ENCODE results near the gene IQCH. TPM values are rescaled to one million over a fixed set of nuclear protein-coding genes. Genes with fewer than 3 reads are reported as not detected.

IQCH gene
- total and polyA plus RNA-seq, 5 experiments from 2014 or later, result 0.20 to 0.96 (median 0.33) TPM; not detected in 1

DNA sequence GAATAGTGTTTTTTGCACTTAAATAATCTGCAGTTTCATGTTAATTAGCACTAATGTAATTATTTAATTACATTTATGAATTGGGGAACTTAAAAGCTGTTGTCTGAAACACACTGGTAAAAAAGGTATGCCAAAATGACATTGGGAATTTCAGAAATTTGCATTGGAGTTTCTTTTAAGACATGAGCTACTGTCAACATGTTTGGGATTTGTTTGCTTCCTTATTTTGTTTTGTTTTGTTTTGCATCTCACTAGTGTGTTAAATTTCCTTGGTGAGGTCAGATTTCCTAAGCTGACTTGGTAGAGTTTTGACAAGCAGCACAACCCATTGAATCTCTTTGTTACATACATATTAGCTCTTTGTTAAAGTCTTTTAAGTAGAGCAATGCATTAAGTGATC, 119.4 kb downstream of the IQCH start:
- POLR2A ChIA-PET, result interaction anchor here (0.6 kb wide), 1 partner anchor 427 kb away, joined by 3 read pairs; no protein-coding TSS in a partner anchor
- DNase-seq, result no peak
- no peaks in the 10 kb centered on the region for H3K36me3 Mint-ChIP-seq
- no peak overlapping the region for H3K27ac Mint-ChIP-seq
- H3K4me1 Mint-ChIP-seq, result no peaks in the 10 kb centered on the region
- H3K27me3 Mint-ChIP-seq, result peaks cover 4 to 13% (median 9%) of the 10 kb centered on the region in 5 donors
- no peak for ATAC-seq
- H3K4me3 Mint-ChIP-seq, result no peak overlapping the region
- H3K9me3 Mint-ChIP-seq, result no peaks in the 10 kb centered on the region

- Mint-ChIP-seq H3K36me3 (no peaks in the 10 kb centered on the region), H3K4me1 (no peaks in the 10 kb centered on the region), H3K9me3 (no peaks in the 10 kb centered on the region), H3K4me3 (no peak overlapping the region), H3K27me3 (peaks cover 2 to 9% (median 4%) of the 10 kb centered on the region in 5 donors), H3K27ac (no peak overlapping the region)
- POLR2A ChIA-PET, result no interaction called here
- ATAC-seq, result no peak
- DNase-seq, result no peak
These were observed 124.9 kb downstream of the IQCH start for GRCh38 chr15:67379530-67379929.

DNA sequence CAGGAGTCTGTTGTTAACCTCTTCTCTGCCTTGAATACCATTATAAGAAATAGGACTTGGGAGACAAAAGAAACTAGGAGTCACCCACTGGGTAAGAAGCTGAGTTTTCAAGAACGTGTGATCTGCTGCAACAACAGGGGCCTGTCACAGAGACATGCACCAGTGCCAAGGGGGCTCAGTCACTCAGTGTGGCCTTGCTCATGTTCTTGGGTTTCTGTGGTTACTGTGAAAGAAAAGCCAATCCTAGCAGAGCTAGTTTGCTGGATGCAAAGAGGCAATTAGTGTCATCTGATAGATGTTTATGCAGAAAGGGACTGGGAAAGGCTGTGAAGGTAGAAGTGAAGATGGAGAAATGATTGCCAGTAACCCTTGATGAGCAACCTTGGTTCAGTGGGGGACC, 126.3 kb downstream of the IQCH start:
- Mint-ChIP-seq H3K9me3 (no peaks in the 10 kb centered on the region), H3K4me3 (no peak overlapping the region), H3K4me1 (no peaks in the 10 kb centered on the region), H3K36me3 (no peaks in the 10 kb centered on the region), H3K27ac (no peak overlapping the region), H3K27me3 (peaks cover 2 to 9% (median 4%) of the 10 kb centered on the region in 5 donors)
- DNase-seq (no peak), ATAC-seq (no peak)
- POLR2A ChIA-PET, result no interaction called here

- Mint-ChIP-seq H3K9me3 (no peaks in the 10 kb centered on the region), H3K36me3 (no peaks in the 10 kb centered on the region), H3K4me1 (no peaks in the 10 kb centered on the region), H3K27ac (no peak overlapping the region), H3K4me3 (no peak overlapping the region), H3K27me3 (peaks cover 2 to 9% (median 5%) of the 10 kb centered on the region in 5 donors)
- DNase-seq, result no peak
- ATAC-seq, result no peak
- POLR2A ChIA-PET, result no interaction called here
These were observed 126.9 kb downstream of the IQCH start for GRCh38 chr15:67381416-67382045.

DNA sequence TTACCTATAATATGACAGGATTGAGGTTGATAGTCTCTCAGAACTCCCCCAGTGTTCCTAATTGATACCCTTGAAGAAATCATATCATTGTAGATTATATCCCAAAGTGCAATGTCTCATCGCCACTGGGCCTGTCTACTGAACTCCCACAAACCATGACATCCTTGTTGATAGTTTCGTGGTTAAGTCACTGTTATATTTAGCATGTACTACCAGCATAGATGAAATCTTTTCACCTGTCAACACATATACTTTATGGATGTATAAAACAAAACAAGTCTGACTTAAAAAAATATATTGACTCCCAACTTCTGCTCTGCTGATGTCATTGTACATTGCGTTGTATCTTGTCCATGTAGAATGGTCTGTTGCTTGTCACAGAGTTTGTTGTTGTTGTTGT, 128.1 kb downstream of the IQCH start:
- POLR2A ChIA-PET, result no interaction called here
- DNase-seq, result no peak
- Mint-ChIP-seq H3K4me3 (no peak overlapping the region), H3K27me3 (peaks cover 2 to 7% (median 6%) of the 10 kb centered on the region in 5 donors), H3K27ac (no peak overlapping the region), H3K9me3 (no peaks in the 10 kb centered on the region), H3K4me1 (no peaks in the 10 kb centered on the region), H3K36me3 (no peaks in the 10 kb centered on the region)
- no peak for ATAC-seq

- no peak overlapping the region for H3K27ac Mint-ChIP-seq
- DNase-seq (no peak), ATAC-seq (no peak)
- no peaks in the 10 kb centered on the region for H3K4me1 Mint-ChIP-seq
- H3K9me3 Mint-ChIP-seq, result no peaks in the 10 kb centered on the region
- H3K36me3 Mint-ChIP-seq, result no peaks in the 10 kb centered on the region
- no peak overlapping the region for H3K4me3 Mint-ChIP-seq
- POLR2A ChIA-PET, result no interaction called here
- peaks cover 0 to 7% (median 3%) of the 10 kb centered on the region in 5 donors for H3K27me3 Mint-ChIP-seq
These were observed 129.3 kb downstream of the IQCH start for GRCh38 chr15:67383899-67384298.

DNA sequence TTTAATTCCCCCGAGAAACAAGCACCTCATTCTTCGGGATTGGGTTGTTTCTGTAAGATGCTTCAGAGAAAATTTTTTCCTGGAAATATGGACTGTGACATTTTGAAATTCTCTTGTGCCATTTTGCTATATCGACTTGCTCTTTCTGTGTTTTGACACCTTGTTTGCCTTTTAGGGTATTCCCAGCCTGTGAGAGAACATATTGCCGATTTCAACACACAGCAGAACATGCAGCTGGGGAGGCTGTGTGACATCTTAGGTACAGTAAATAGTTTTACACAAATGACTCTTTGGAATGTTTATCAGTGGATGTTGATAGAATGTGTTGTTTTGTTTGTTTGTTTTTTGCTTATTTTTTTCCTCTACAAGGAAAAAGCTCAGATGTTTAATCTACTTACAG, 130.2 kb downstream of the IQCH start:
- no peaks in the 10 kb centered on the region for H3K4me1 Mint-ChIP-seq
- H3K9me3 Mint-ChIP-seq, result no peaks in the 10 kb centered on the region
- ATAC-seq (no peak), DNase-seq (no peak)
- no peak overlapping the region for H3K4me3 Mint-ChIP-seq
- H3K27me3 Mint-ChIP-seq, result peaks cover 0 to 5% (median 4%) of the 10 kb centered on the region in 5 donors
- no peak overlapping the region for H3K27ac Mint-ChIP-seq
- POLR2A ChIA-PET, result no interaction called here
- no peaks in the 10 kb centered on the region for H3K36me3 Mint-ChIP-seq

- POLR2A ChIA-PET, result interaction anchor here (0.6 kb wide), 1 partner anchor 211 kb away, joined by 3 read pairs; no protein-coding TSS in a partner anchor
- Mint-ChIP-seq H3K9me3 (no peaks in the 10 kb centered on the region), H3K27ac (no peak overlapping the region), H3K4me1 (no peaks in the 10 kb centered on the region), H3K4me3 (no peak overlapping the region), H3K27me3 (peaks cover 0 to 7% (median 5%) of the 10 kb centered on the region in 5 donors), H3K36me3 (no peaks in the 10 kb centered on the region)
- ATAC-seq (no peak), DNase-seq (no peak)
These were observed 131.4 kb downstream of the IQCH start for GRCh38 chr15:67385971-67386370.

- Mint-ChIP-seq H3K9me3 (no peaks in the 10 kb centered on the region), H3K4me1 (no peaks in the 10 kb centered on the region), H3K4me3 (no peak overlapping the region), H3K27me3 (peaks cover 0 to 7% (median 5%) of the 10 kb centered on the region in 5 donors), H3K36me3 (no peaks in the 10 kb centered on the region), H3K27ac (no peak overlapping the region)
- ATAC-seq (no peak), DNase-seq (no peak)
- POLR2A ChIA-PET, result interaction anchor here (0.6 kb wide), 1 partner anchor 10 kb away, joined by 3 read pairs; no protein-coding TSS in a partner anchor
These were observed 132.4 kb downstream of the IQCH start for GRCh38 chr15:67386947-67387346.

DNA sequence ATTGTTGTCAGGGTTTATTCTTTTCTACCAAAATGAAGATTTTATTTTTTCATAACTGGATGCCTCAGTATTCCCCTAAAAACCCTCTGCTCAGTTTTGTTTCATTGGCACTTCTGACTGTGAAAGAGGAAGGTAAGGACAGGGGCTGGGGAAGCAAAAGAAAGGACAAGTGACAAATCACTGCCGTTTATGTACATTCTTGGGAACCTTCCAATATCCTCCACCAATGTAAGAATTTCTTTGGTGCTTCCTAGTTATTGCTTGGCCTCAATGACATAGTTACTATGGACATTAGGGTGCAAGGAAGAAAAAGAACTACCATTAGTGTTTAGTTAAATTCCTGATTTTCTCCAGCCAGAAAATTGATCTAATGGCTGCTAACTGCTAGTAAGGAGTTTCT, 135.4 kb downstream of the IQCH start:
- Mint-ChIP-seq H3K4me3 (no peak overlapping the region), H3K4me1 (no peaks in the 10 kb centered on the region), H3K9me3 (no peaks in the 10 kb centered on the region), H3K36me3 (no peaks in the 10 kb centered on the region), H3K27ac (no peak overlapping the region), H3K27me3 (peaks cover 0 to 9% (median 7%) of the 10 kb centered on the region in 5 donors)
- POLR2A ChIA-PET, result no interaction called here
- ATAC-seq (no peak), DNase-seq (no peak)

- H3K4me1 Mint-ChIP-seq, result no peaks in the 10 kb centered on the region
- POLR2A ChIA-PET, result no interaction called here
- H3K4me3 Mint-ChIP-seq, result no peak overlapping the region
- H3K27ac Mint-ChIP-seq, result no peak overlapping the region
- H3K9me3 Mint-ChIP-seq, result no peaks in the 10 kb centered on the region
- H3K27me3 Mint-ChIP-seq, result peaks cover 0 to 9% (median 3%) of the 10 kb centered on the region in 5 donors
- ATAC-seq, result no peak
- DNase-seq, result no peak
- no peaks in the 10 kb centered on the region for H3K36me3 Mint-ChIP-seq
These were observed 140.5 kb downstream of the IQCH start for GRCh38 chr15:67394873-67395639.

GRCh38 chr15:67396114-67396513, 141.5 kb downstream of the IQCH start:
- Mint-ChIP-seq H3K4me1 (no peaks in the 10 kb centered on the region), H3K27ac (no peak overlapping the region), H3K36me3 (no peaks in the 10 kb centered on the region), H3K9me3 (no peaks in the 10 kb centered on the region), H3K4me3 (no peak overlapping the region), H3K27me3 (peaks cover 0 to 9% (median 0%) of the 10 kb centered on the region in 5 donors)
- DNase-seq (no peak), ATAC-seq (no peak)
- POLR2A ChIA-PET, result no interaction called here

- Mint-ChIP-seq H3K27me3 (peaks cover 0 to 4% (median 0%) of the 10 kb centered on the region in 5 donors), H3K4me1 (no peaks in the 10 kb centered on the region), H3K36me3 (no peaks in the 10 kb centered on the region), H3K9me3 (no peaks in the 10 kb centered on the region), H3K27ac (no peak overlapping the region), H3K4me3 (no peak overlapping the region)
- ATAC-seq (no peak), DNase-seq (no peak)
- POLR2A ChIA-PET, result no interaction called here
These were observed 142.6 kb downstream of the IQCH start for GRCh38 chr15:67397139-67397538.

Measured in naive thymus-derived CD8-positive, alpha-beta T cell (primary cell).